GM06990 (cell line): ENCODE results near the gene DHRS11.

Experiments used
- DNase-seq: peaks from one replicate; pipeline ENCODE4 v3.0.0-alpha.2; 2011; ENCODE audit not compliant: insufficient read length; ENCODE audit errors: extremely low read depth
- H3K27me3 ChIP-seq: replicated peaks from 2 replicates; pipeline ENCODE4 v1.6.0; 2011; ENCODE audit warnings: low read length; ENCODE audit not compliant: control insufficient read depth, insufficient read depth
- H3K36me3 ChIP-seq: 2 replicates; pipeline ENCODE4 v1.5.1; 2011; ENCODE audit warnings: low read length; ENCODE audit not compliant: control insufficient read depth, insufficient read depth
- H3K4me3 ChIP-seq: replicated peaks from 2 replicates; pipeline ENCODE4 v1.5.1; 2011; ENCODE audit warnings: low read depth, mild to moderate bottlenecking, control low read depth, low read length
- CTCF ChIP-seq: IDR thresholded peaks from 2 replicates; pipeline ENCODE4 v1.5.1; 2011; ENCODE audit warnings: low read length, control low read depth, mild to moderate bottlenecking, inconsistent platforms; ENCODE audit not compliant: insufficient read depth, poor library complexity, severe bottlenecking

Gene DHRS11

GRCh38 chr17:36641331-36641876 is 49.7 kb downstream of the DHRS11 start:
- no peak for DNase-seq
- no peak for TF ChIP-seq CTCF

GRCh38 chr17:36641877-36642845 is 50.5 kb downstream of the DHRS11 start:
- no peak for TF ChIP-seq CTCF
- Histone ChIP-seq H3K4me3 (no peak overlapping the region), H3K27me3 (peaks cover 7% of the 10 kb centered on the region), H3K36me3 (no peaks in the 10 kb centered on the region)
- DNase-seq = no peak

More at GRCh38 chr17:36641331-36641876, 49.7 kb downstream of the DHRS11 start:
- Histone ChIP-seq H3K27me3 (peaks cover 4% of the 10 kb centered on the region), H3K36me3 (no peaks in the 10 kb centered on the region), H3K4me3 (no peak overlapping the region)

GRCh38 chr17:36643086-36643685 is 51.5 kb downstream of the DHRS11 start:
- H3K36me3 ChIP-seq = no peaks in the 10 kb centered on the region
- TF ChIP-seq CTCF = no peak
- H3K27me3 ChIP-seq = peaks cover 7% of the 10 kb centered on the region
- no peak for DNase-seq
- H3K4me3 ChIP-seq = no peak overlapping the region

GRCh38 chr17:36645422-36645821 is 53.7 kb downstream of the DHRS11 start:
- TF ChIP-seq CTCF = no peak
- no peak for DNase-seq
- no peak overlapping the region for H3K4me3 ChIP-seq
- H3K36me3 ChIP-seq = no peaks in the 10 kb centered on the region
- H3K27me3 ChIP-seq = peaks cover 7% of the 10 kb centered on the region

GRCh38 chr17:36647636-36648035 is 56.0 kb downstream of the DHRS11 start:
- H3K4me3 ChIP-seq = no peak overlapping the region
- DNase-seq = no peak
- H3K36me3 ChIP-seq = no peaks in the 10 kb centered on the region
- no peak for TF ChIP-seq CTCF
- peaks cover 6% of the 10 kb centered on the region for H3K27me3 ChIP-seq
